H9 (cell line): ENCODE data around the gene PRKCA. TPM values are rescaled to one million over a fixed set of nuclear protein-coding genes. Genes with fewer than 3 reads are reported as not detected.

Experiments used
- DNase-seq: peaks from one replicate; pipeline ENCODE4 v3.0.0-alpha.2; 2017
- H2AFZ ChIP-seq: one replicate; pipeline ENCODE4 v1.6.1; 2013; ENCODE audit warnings: mild to moderate bottlenecking, low read length, control low read depth, moderate library complexity
- H2AK5ac ChIP-seq: 2 replicates; pipeline ENCODE4 v1.6.1; 2013; ENCODE audit warnings: low read length, control low read depth, mixed read lengths; ENCODE audit not compliant: insufficient read length
- H2BK120ac ChIP-seq: one replicate; pipeline ENCODE4 v1.6.1; 2013; ENCODE audit warnings: low read depth, mild to moderate bottlenecking, low read length, control low read depth, inconsistent platforms; ENCODE audit not compliant: poor library complexity, severe bottlenecking
- H2BK12ac ChIP-seq: 2 replicates; pipeline ENCODE4 v1.6.1; 2013; ENCODE audit warnings: low read length, control low read depth, mixed read lengths, low read depth; ENCODE audit not compliant: insufficient read length
- H2BK15ac ChIP-seq: 2 replicates; pipeline ENCODE4 v1.6.1; 2013; ENCODE audit warnings: low read depth, low read length, control low read depth
- H2BK20ac ChIP-seq: one replicate; pipeline ENCODE4 v1.6.1; 2013; ENCODE audit warnings: low read depth, mild to moderate bottlenecking, low read length, control low read depth, inconsistent platforms; ENCODE audit not compliant: poor library complexity, severe bottlenecking
- H2BK5ac ChIP-seq: 2 replicates; pipeline ENCODE4 v1.6.1; 2013; ENCODE audit warnings: low read length, control low read depth, mixed read lengths; ENCODE audit not compliant: insufficient read length
- H3K14ac ChIP-seq: 2 replicates; pipeline ENCODE4 v1.6.1; 2013; ENCODE audit warnings: low read length, control low read depth; ENCODE audit not compliant: insufficient read depth
- H3K18ac ChIP-seq: 2 replicates; pipeline ENCODE4 v1.6.1; 2013; ENCODE audit warnings: low read depth, mild to moderate bottlenecking, mixed read lengths, low read length, control low read depth; ENCODE audit not compliant: insufficient read length
- H3K23ac ChIP-seq: 2 replicates; pipeline ENCODE4 v1.6.1; 2013; ENCODE audit warnings: low read length, control low read depth, mixed read lengths, low read depth; ENCODE audit not compliant: insufficient read length
- H3K23me2 ChIP-seq: 2 replicates; pipeline ENCODE4 v1.6.1; 2013; ENCODE audit warnings: low read depth, mild to moderate bottlenecking, mixed read lengths, low read length, control low read depth; ENCODE audit not compliant: insufficient read length, poor library complexity, severe bottlenecking
- H3K27ac ChIP-seq: 2 replicates; pipeline ENCODE4 v1.5.1; 2013; ENCODE audit warnings: low read length, control low read depth, mixed read lengths, low read depth; ENCODE audit not compliant: insufficient read length
- H3K27me3 ChIP-seq: 2 replicates; pipeline ENCODE4 v1.6.1; 2013; ENCODE audit warnings: low read length, control low read depth, inconsistent platforms; ENCODE audit not compliant: insufficient read depth
- H3K4ac ChIP-seq: 2 replicates; pipeline ENCODE4 v1.6.1; 2013; ENCODE audit warnings: low read depth, mild to moderate bottlenecking, control low read depth, inconsistent platforms, low read length, moderate library complexity
- H3K4me1 ChIP-seq: 2 replicates; pipeline ENCODE4 v1.6.1; 2013; ENCODE audit warnings: low read length, control low read depth, inconsistent platforms; ENCODE audit not compliant: insufficient read depth
- H3K4me2 ChIP-seq: 2 replicates; pipeline ENCODE4 v1.6.1; 2013; ENCODE audit warnings: low read length, control low read depth, mixed read lengths; ENCODE audit not compliant: insufficient read length, insufficient read depth
- H3K56ac ChIP-seq: 2 replicates; pipeline ENCODE4 v1.6.1; 2013; ENCODE audit warnings: low read depth, mild to moderate bottlenecking, mixed read lengths, low read length, control low read depth; ENCODE audit not compliant: insufficient read length
- H3K79me1 ChIP-seq: 2 replicates; pipeline ENCODE4 v1.6.1; 2013; ENCODE audit warnings: low read depth, mild to moderate bottlenecking, moderate library complexity, low read length, control low read depth, inconsistent platforms; ENCODE audit not compliant: insufficient read depth, poor library complexity, severe bottlenecking
- H3K79me2 ChIP-seq: 2 replicates; pipeline ENCODE4 v1.6.1; 2013; ENCODE audit warnings: low read length, control low read depth, inconsistent platforms; ENCODE audit not compliant: insufficient read depth
- H3K9ac ChIP-seq: 2 replicates; pipeline ENCODE4 v1.6.1; 2013; ENCODE audit warnings: low read length, control low read depth, mixed read lengths; ENCODE audit not compliant: insufficient read length; ENCODE audit errors: extremely low read depth
- H3K9me3 ChIP-seq: one replicate; pipeline ENCODE4 v1.6.1; 2013; ENCODE audit warnings: low read depth, low read length, inconsistent platforms; ENCODE audit not compliant: control insufficient read depth
- H3T11ph ChIP-seq: one replicate; pipeline ENCODE4 v1.6.1; 2013; ENCODE audit warnings: mild to moderate bottlenecking, low read length, control low read depth, inconsistent platforms
- H4K20me1 ChIP-seq: one replicate; pipeline ENCODE4 v1.6.1; 2013; ENCODE audit not compliant: control insufficient read depth, insufficient read length, insufficient read depth
- H4K5ac ChIP-seq: 2 replicates; pipeline ENCODE4 v1.6.1; 2013; ENCODE audit warnings: low read depth, mild to moderate bottlenecking, mixed read lengths, low read length, control low read depth; ENCODE audit not compliant: insufficient read length
- H4K8ac ChIP-seq: replicated peaks from 2 replicates; pipeline ENCODE4 v1.6.1; 2013; ENCODE audit warnings: low read length, control low read depth, mixed read lengths, low read depth; ENCODE audit not compliant: insufficient read length
- H4K91ac ChIP-seq: 2 replicates; pipeline ENCODE4 v1.6.1; 2013; ENCODE audit warnings: low read depth, mild to moderate bottlenecking, moderate library complexity, mixed read lengths, low read length, control low read depth; ENCODE audit not compliant: insufficient read length
- H3K27ac Mint-ChIP-seq, 3 experiments: 2 replicates in 2 of 3; 3 replicates in 1 of 3; pipeline ENCODE4 v1.8.0; 2020 to 2021; ENCODE audit warnings: mixed read lengths in 3 of 3, mild to moderate bottlenecking in 1 of 3, moderate library complexity in 1 of 3
- H3K27me3 Mint-ChIP-seq: 2 replicates; pipeline ENCODE4 v1.8.0; 2021; ENCODE audit warnings: low read depth, mild to moderate bottlenecking, moderate library complexity, mixed read lengths
- H3K36me3 Mint-ChIP-seq, 3 experiments: 2 replicates in 2 of 3; 3 replicates in 1 of 3; pipeline ENCODE4 v1.8.0; 2020 to 2021; ENCODE audit warnings: low read depth in 3 of 3, mixed read lengths in 3 of 3; ENCODE audit not compliant: insufficient read depth in 1 of 3
- H3K4me1 Mint-ChIP-seq, 2 experiments: 2 replicates each; pipeline ENCODE4 v1.8.0; 2020; ENCODE audit warnings: mixed read lengths in 2 of 2
- H3K4me3 Mint-ChIP-seq, 2 experiments: 2 replicates in 1 of 2; 3 replicates in 1 of 2; pipeline ENCODE4 v1.8.0; 2020 to 2021; ENCODE audit warnings: mild to moderate bottlenecking in 2 of 2, mixed read lengths in 2 of 2, moderate library complexity in 1 of 2
- H3K9me3 Mint-ChIP-seq, 2 experiments: 2 replicates in 1 of 2; 3 replicates in 1 of 2; pipeline ENCODE4 v1.8.0; 2020; ENCODE audit warnings: mild to moderate bottlenecking in 2 of 2, mixed read lengths in 2 of 2, moderate library complexity in 1 of 2
- CTCF ChIP-seq: fragments of 200-600 bp; sonication (generic); conservative IDR thresholded peaks from 3 replicates; pipeline ENCODE4 v1.8.0; 2021; ENCODE audit warnings: antibody characterized with exemption, mild to moderate bottlenecking
- WGBS: extraction: QIAGEN DNeasy Blood & Tissue Kit; methylation state at CpG from one replicate; pipeline ENCODE4 v1.1.7; 2013; ENCODE audit warnings: missing lambda C conversion rate, low lambda C conversion rate, mixed read lengths; ENCODE audit not compliant: insufficient read length; ENCODE audit errors: extremely low coverage; 5-methylcytosine and 5-hydroxymethylcytosine counted together
- total RNA-seq: library from RNA; stranded (reverse); gene quantifications from 2 replicates; pipeline ENCODE4 v1.2.1, GENCODE V29; 2021

The PRKCA gene
- total RNA-seq, 1 experiment from 2014 or later: 10.5 TPM

GRCh38 chr17:66630828-66631472, 328.5 kb downstream of the PRKCA start:
- DNase-seq: no peak
- H3K4me2 ChIP-seq: no peak overlapping the region
- H3K79me1 ChIP-seq: no peaks in the 10 kb centered on the region
- Mint-ChIP-seq H3K36me3 (no peaks in the 10 kb centered on the region), H3K9me3 (no peaks in the 10 kb centered on the region), H3K4me3 (no peak overlapping the region; a peak in 1 of 5 replicates), H3K27me3 (no peaks in the 10 kb centered on the region), H3K27ac (no peak overlapping the region), H3K4me1 (no peaks in the 10 kb centered on the region; a peak in 1 of 4 replicates)
- H2AK5ac ChIP-seq: no peak overlapping the region
- no peak overlapping the region for H2BK12ac ChIP-seq
- H4K20me1 ChIP-seq: no peaks in the 10 kb centered on the region
- no peak overlapping the region for H3K9ac ChIP-seq
- H3K18ac ChIP-seq: no peak overlapping the region
- no peaks in the 10 kb centered on the region for H3K4me1 ChIP-seq
- no peak overlapping the region for H2BK5ac ChIP-seq
- no peak overlapping the region for H3K27ac ChIP-seq
- H3T11ph ChIP-seq: no peak overlapping the region
- H3K27me3 ChIP-seq: no peaks in the 10 kb centered on the region
- no peak overlapping the region for H4K5ac ChIP-seq
- H2AFZ ChIP-seq: no peak overlapping the region
- no peak overlapping the region for H2BK20ac ChIP-seq
- H3K23me2 ChIP-seq: no peaks in the 10 kb centered on the region
- no peak overlapping the region for H3K56ac ChIP-seq
- no CpG with 5 or more reads among the region's 3 CpGs for whole genome bisulfite sequencing
- no peak overlapping the region for H3K14ac ChIP-seq
- no peak overlapping the region for H3K23ac ChIP-seq
- H4K8ac ChIP-seq: no peak overlapping the region
- H3K4ac ChIP-seq: no peak overlapping the region
- no peak for TF ChIP-seq CTCF
- H3K9me3 ChIP-seq: no peaks in the 10 kb centered on the region
- H2BK120ac ChIP-seq: no peak overlapping the region
- H3K79me2 ChIP-seq: no peaks in the 10 kb centered on the region
- no peak overlapping the region for H2BK15ac ChIP-seq
- no peak overlapping the region for H4K91ac ChIP-seq
